ENCODE results near the gene BARX2. TPM values are rescaled to one million over a fixed set of nuclear protein-coding genes. Genes with fewer than 3 reads are reported as not detected.
A peak's percentile ranks its signal among the peaks of the same experiment; 100 is the strongest.

BARX2 gene
- total RNA-seq, 8 experiments from 2014 or later = 0.09 to 0.71 (median 0.40) TPM; not detected in 2

DNA sequence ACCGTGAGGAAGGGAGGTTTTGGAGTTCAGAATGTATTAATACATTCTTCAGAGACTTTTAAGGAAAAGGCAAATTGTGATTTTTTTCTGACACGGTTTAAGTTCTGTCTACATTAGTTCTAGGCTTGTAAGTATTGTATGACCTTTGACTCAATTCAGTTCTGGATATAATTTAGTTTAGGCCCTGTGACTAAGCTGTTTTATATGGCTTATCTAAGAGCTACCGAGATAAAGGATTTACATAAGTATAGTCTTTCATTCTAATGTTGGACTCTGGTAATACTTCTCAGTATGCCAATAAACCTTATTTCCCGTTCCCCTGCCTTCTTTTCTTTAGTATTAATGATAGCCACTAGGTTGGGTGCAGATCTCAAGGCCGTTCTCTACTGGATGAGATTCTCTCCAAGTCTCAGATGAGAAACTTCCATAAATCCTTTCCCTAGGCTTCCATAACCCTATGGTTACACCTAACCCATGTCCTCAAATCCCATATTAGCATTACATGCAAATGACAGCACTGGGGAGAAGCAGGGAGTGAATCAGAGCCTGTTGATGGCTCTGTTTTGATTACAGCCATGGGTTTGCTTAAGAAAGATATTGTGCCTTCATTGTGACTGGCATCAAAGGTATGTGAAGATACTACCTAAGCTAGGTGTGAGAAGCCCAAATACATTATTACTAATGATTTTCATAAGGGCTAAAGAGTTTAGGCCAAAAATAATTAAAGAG is 38.7 kb downstream of the BARX2 start:
- Histone ChIP-seq H3K4me3 (no peak overlapping the region), H3K27ac (no peak overlapping the region), H3K4me1 (replicated peaks in 1 of 2) (peaks cover 0 to 15% of the 10 kb centered on the region in 2 donors)
- in situ Hi-C loops (cut with MboI; ENCODE audit: low pct_unique_long_range_greater_than_20kb in 2 of 9, low sequenced_read_pairs in 9 of 9, unreplicated experiment in 9 of 9) = no loop called here
- 13 to 100% (median 78%) methylated on average over 2 to 5 of the region's 5 CpGs for WGBS, 10 experiments
- peak in 2 of 8 experiments; percentile 69 to 78 for ATAC-seq (replicated peaks in 6 of 8)

DNA sequence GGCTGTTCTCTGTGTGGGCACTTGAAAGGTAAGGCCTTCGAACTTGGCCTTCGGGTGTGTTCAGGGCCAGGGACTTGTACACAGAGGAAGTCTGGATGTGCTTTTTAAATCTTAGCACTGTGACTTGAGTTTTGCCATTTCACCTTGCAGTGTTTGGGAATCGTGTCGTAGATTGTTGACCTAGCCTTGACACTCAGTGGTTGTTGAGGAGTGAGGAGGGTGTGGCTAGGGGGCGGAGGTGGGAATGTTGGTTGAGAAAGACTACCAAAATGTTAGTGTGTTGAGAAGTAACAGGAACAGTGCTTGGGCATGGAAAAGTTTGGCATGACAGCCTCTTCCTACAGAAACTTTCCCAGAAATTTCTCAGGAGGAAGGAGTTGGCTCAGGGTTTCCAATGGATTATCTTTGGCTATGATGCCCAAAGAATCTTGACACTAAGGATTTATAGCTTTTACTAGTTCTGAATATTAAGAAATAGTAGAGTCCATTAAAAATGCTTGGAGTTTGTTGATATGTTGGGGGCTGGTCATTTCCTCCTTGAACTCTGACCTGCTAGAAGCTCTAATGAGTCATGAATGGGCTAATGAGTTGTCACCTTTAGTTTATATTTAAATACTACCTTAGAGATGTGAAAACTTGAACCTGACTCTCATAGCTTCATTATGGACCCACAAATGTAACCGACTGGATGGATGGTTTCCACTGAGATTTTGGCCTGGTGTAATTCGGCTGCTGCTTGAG is 40.6 kb downstream of the BARX2 start:
- 13 to 100% (median 96%) methylated on average over 1 to 7 of the region's 7 CpGs; no CpG with 5 or more reads in 1 of the 10 experiments for WGBS, 10 experiments
- H3K4me3 ChIP-seq = no peak overlapping the region
- no peak overlapping the region for H3K27ac ChIP-seq
- no peak for ATAC-seq (replicated peaks in 6 of 8)
- peaks cover 0 to 15% of the 10 kb centered on the region in 2 donors for H3K4me1 ChIP-seq (replicated peaks in 1 of 2)
- in situ Hi-C loops (cut with MboI; ENCODE audit: low pct_unique_long_range_greater_than_20kb in 2 of 9, low sequenced_read_pairs in 9 of 9, unreplicated experiment in 9 of 9) = no loop called here

DNA sequence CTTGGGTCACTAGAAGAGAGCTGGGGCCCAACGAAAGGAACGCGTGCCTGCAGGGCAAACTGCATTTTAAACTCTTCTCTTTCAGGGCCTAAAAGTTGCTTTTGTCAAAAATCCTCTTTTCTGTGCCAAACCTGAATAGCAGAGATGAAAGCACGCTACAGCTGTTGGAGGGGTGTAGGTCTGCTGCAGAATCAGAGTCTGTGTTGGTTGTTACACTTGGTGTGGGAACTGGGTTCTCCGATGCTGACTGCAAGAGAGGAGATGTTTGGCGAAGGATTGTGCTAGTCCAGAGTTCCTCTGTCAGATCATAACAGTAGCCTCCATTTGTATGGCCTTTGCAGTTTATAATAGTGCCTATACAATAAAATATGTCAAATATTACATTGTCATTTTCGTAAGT is 41.8 kb downstream of the BARX2 start:
- ATAC-seq (replicated peaks in 6 of 8) = no peak
- 6 to 100% (median 95%) methylated on average over 1 to 7 of the region's 7 CpGs; no CpG with 5 or more reads in 1 of the 10 experiments for WGBS, 10 experiments
- peaks cover 0 to 13% of the 10 kb centered on the region in 2 donors for H3K4me1 ChIP-seq (replicated peaks in 1 of 2)
- in situ Hi-C loops (cut with MboI; ENCODE audit: low pct_unique_long_range_greater_than_20kb in 2 of 9, low sequenced_read_pairs in 9 of 9, unreplicated experiment in 9 of 9) = no loop called here
- H3K4me3 ChIP-seq = no peak overlapping the region
- H3K27ac ChIP-seq = no peak overlapping the region

DNA sequence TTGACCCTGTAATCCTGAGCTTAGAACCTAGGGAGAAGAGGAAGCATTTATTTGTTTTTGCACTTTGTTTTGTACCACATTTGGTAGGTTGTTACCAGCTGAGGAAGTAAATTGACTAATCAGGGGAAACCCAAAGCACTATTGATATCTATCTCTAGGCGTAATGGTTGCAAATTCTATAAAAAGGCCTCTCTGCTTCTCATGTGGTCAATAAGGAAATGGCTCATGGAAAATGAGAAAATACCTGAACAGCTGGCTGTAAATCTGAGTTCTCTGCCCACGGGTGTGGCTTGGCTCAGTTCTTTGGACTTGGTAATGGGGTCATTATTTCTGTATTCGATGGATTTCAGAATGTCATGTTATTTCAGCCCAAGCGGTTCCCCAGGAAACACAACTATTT is 42.4 kb downstream of the BARX2 start:
- in situ Hi-C loops (cut with MboI; ENCODE audit: low pct_unique_long_range_greater_than_20kb in 2 of 9, low sequenced_read_pairs in 9 of 9, unreplicated experiment in 9 of 9) = no loop called here
- ATAC-seq (replicated peaks in 6 of 8) = peak in 2 of 8 experiments; percentile 34 to 49
- H3K27ac ChIP-seq = no peak overlapping the region
- WGBS, 10 experiments = 34 to 93% (median 62%) methylated on average over 1 to 4 of the region's 4 CpGs
- H3K4me3 ChIP-seq = no peak overlapping the region
- peaks cover 0 to 10% of the 10 kb centered on the region in 2 donors for H3K4me1 ChIP-seq (replicated peaks in 1 of 2)

DNA sequence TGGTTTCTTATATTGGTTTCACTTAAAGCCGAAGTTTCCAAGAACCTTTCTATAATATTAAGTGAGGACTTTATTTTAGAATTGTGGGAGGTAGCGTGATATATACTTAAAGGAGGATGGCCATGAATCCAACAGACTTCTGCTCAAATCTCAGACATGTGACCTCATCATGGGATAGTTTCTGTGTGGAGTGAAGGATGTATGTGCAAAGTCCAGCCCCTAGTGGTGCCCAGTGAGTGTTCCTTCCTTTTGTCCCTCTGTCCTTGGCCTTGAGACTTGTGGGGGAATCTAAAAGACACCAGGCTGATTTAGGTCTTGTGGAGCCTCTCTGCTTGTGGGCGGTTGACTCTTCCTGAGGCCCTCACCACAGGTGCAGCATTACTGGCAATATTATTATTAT is 43.7 kb downstream of the BARX2 start:
- H3K4me1 ChIP-seq (replicated peaks in 1 of 2) = peaks cover 0 to 12% of the 10 kb centered on the region in 2 donors
- H3K4me3 ChIP-seq = no peak overlapping the region
- H3K27ac ChIP-seq = no peak overlapping the region
- in situ Hi-C loops (cut with MboI; ENCODE audit: low pct_unique_long_range_greater_than_20kb in 2 of 9, low sequenced_read_pairs in 9 of 9, unreplicated experiment in 9 of 9) = no loop called here
- 17 to 100% (median 93%) methylated on average over 1 to 3 of the region's 3 CpGs; no CpG with 5 or more reads in 1 of the 10 experiments for WGBS, 10 experiments
- ATAC-seq (replicated peaks in 6 of 8) = no peak

DNA sequence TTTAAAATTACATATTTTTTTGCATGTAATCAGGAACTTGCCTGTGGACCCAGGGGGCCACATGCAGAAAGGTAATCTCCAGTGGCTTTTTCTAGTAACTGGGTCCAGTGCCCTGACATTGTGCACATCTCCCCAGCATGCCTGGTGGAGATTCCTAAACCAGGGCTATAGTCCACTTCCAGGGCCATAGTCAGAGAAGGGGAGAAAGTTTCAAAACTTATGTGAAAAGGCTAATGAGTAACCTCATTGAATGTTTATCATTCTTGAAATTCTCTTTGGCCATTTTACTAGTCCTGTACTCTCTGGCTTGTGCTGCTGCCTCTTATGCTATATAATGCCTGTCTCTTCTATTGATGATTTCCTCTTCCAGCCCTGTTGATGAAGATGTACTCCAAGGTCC is 47.8 kb downstream of the BARX2 start:
- peaks cover 0 to 12% of the 10 kb centered on the region in 2 donors for H3K4me1 ChIP-seq (replicated peaks in 1 of 2)
- H3K27ac ChIP-seq = no peak overlapping the region
- no peak for ATAC-seq (replicated peaks in 6 of 8)
- in situ Hi-C loops (cut with MboI; ENCODE audit: low pct_unique_long_range_greater_than_20kb in 2 of 9, low sequenced_read_pairs in 9 of 9, unreplicated experiment in 9 of 9) = no loop called here
- no peak overlapping the region for H3K4me3 ChIP-seq

- Histone ChIP-seq H3K4me3 (no peak overlapping the region), H3K27ac (no peak overlapping the region), H3K4me1 (replicated peaks in 1 of 2) (peaks cover 0 to 9% of the 10 kb centered on the region in 2 donors)
- in situ Hi-C loops (cut with MboI; ENCODE audit: low pct_unique_long_range_greater_than_20kb in 2 of 9, low sequenced_read_pairs in 9 of 9, unreplicated experiment in 9 of 9) = no loop called here
- 0 to 100% (median 57%) methylated on average over 1 to 4 of the region's 4 CpGs; no CpG with 5 or more reads in 2 of the 10 experiments for WGBS, 10 experiments
- ATAC-seq (replicated peaks in 6 of 8) = no peak
Measured at GRCh38 chr11:129425214-129425613, 49.6 kb downstream of the BARX2 start.

GRCh38 chr11:129426038-129426437 is 50.4 kb downstream of the BARX2 start:
- WGBS, 10 experiments = 10 to 100% (median 82%) methylated on average over 1 to 3 of the region's 3 CpGs; no CpG with 5 or more reads in 2 of the 10 experiments
- H3K27ac ChIP-seq = no peak overlapping the region
- ATAC-seq (replicated peaks in 6 of 8) = peak in 1 of 8 experiments; percentile 51
- H3K4me1 ChIP-seq (replicated peaks in 1 of 2) = peaks cover 0 to 9% of the 10 kb centered on the region in 2 donors
- in situ Hi-C loops (cut with MboI; ENCODE audit: low pct_unique_long_range_greater_than_20kb in 2 of 9, low sequenced_read_pairs in 9 of 9, unreplicated experiment in 9 of 9) = no loop called here
- H3K4me3 ChIP-seq = no peak overlapping the region

GRCh38 chr11:129426776-129427175 is 51.1 kb downstream of the BARX2 start:
- Histone ChIP-seq H3K4me1 (replicated peaks in 1 of 2) (peaks cover 0 to 9% of the 10 kb centered on the region in 2 donors), H3K4me3 (no peak overlapping the region), H3K27ac (no peak overlapping the region)
- no peak for ATAC-seq (replicated peaks in 6 of 8)
- in situ Hi-C loops (cut with MboI; ENCODE audit: low pct_unique_long_range_greater_than_20kb in 2 of 9, low sequenced_read_pairs in 9 of 9, unreplicated experiment in 9 of 9) = no loop called here
- 15 to 100% (median 86%) methylated on average over 1 to 3 of the region's 3 CpGs; no CpG with 5 or more reads in 3 of the 10 experiments for WGBS, 10 experiments

DNA sequence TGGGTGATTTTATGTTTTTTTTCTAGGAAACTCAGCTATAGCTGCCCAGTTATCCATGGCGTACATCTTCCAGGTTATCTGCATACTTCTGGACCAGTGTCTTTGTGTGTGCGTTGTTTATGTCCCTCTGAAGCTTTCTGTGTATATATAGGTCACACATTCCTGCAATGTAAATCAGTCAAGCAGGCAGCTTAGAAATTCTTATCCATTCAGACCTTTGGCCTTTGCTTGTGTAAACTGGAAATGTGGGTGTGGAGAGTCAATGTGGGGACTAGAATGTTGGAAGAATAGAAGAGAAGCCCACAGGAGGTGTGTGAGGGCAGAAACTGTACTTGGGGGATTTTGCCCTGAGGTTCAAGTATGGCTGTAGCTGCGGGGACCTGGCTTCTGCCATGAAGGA is 51.7 kb downstream of the BARX2 start:
- WGBS, 10 experiments = 0 to 83% (median 77%) methylated on average over 1 to 3 of the region's 3 CpGs; no CpG with 5 or more reads in 4 of the 10 experiments
- Histone ChIP-seq H3K4me3 (no peak overlapping the region), H3K27ac (no peak overlapping the region), H3K4me1 (replicated peaks in 1 of 2) (peaks cover 0 to 9% of the 10 kb centered on the region in 2 donors)
- in situ Hi-C loops (cut with MboI; ENCODE audit: low pct_unique_long_range_greater_than_20kb in 2 of 9, low sequenced_read_pairs in 9 of 9, unreplicated experiment in 9 of 9) = no loop called here
- peak in 1 of 8 experiments; percentile 57 for ATAC-seq (replicated peaks in 6 of 8)

GRCh38 chr11:129427816-129428406 is 52.3 kb downstream of the BARX2 start:
- in situ Hi-C loops (cut with MboI; ENCODE audit: low pct_unique_long_range_greater_than_20kb in 2 of 9, low sequenced_read_pairs in 9 of 9, unreplicated experiment in 9 of 9) = no loop called here
- H3K4me3 ChIP-seq = no peak overlapping the region
- H3K4me1 ChIP-seq (replicated peaks in 1 of 2) = peaks cover 0 to 9% of the 10 kb centered on the region in 2 donors
- H3K27ac ChIP-seq = no peak overlapping the region
- WGBS, 10 experiments = 0 to 100% (median 68%) methylated on average over 1 to 5 of the region's 5 CpGs; no CpG with 5 or more reads in 1 of the 10 experiments
- no peak for ATAC-seq (replicated peaks in 6 of 8)

- Histone ChIP-seq H3K4me3 (no peak overlapping the region), H3K27ac (no peak overlapping the region), H3K4me1 (replicated peaks in 1 of 2) (peaks cover 0 to 9% of the 10 kb centered on the region in 2 donors)
- 16 to 100% (median 91%) methylated on average over 1 to 9 of the region's 9 CpGs for WGBS, 10 experiments
- in situ Hi-C loops (cut with MboI; ENCODE audit: low pct_unique_long_range_greater_than_20kb in 2 of 9, low sequenced_read_pairs in 9 of 9, unreplicated experiment in 9 of 9) = no loop called here
- no peak for ATAC-seq (replicated peaks in 6 of 8)
Measured at GRCh38 chr11:129428557-129428956, 52.9 kb downstream of the BARX2 start.

All from motor neuron (in vitro differentiated cells).